HL-60 (cell line): ENCODE data around the gene KRTAP21-1.

Experiments used
- DNase-seq, 2 experiments: peaks; one replicate each; pipeline ENCODE4 v3.0.0-alpha.2; 2010 to 2020; ENCODE audit warnings: low read depth in 1 of 2, low spot score in 1 of 2
- H3K27ac ChIP-seq: fragments of 250-450 bp; sonication (Bioruptor Pico); replicated peaks from 2 replicates; pipeline ENCODE4 v1.5.1; 2020; ENCODE audit warnings: mild to moderate bottlenecking, moderate library complexity
- H3K27me3 ChIP-seq: fragments of 250-450 bp; sonication (Bioruptor Pico); 2 replicates; pipeline ENCODE4 v1.5.1; 2021; ENCODE audit warnings: mild to moderate bottlenecking, moderate library complexity; ENCODE audit not compliant: insufficient read depth, poor library complexity, severe bottlenecking
- H3K4me3 ChIP-seq: replicated peaks from 2 replicates; pipeline ENCODE4 v1.5.1; 2011; ENCODE audit warnings: mild to moderate bottlenecking, control low read depth, low read length; ENCODE audit not compliant: insufficient read depth
- CTCF ChIP-seq: IDR thresholded peaks from one replicate; pipeline ENCODE4 v1.5.1; 2011; ENCODE audit warnings: low read length, control low read depth, inconsistent platforms; ENCODE audit not compliant: insufficient read depth
- GABPA ChIP-seq: IDR thresholded peaks from 2 replicates; pipeline ENCODE4 v1.6.1; 2012; ENCODE audit warnings: low read depth
- POLR2AphosphoS5 ChIP-seq: IDR thresholded peaks from 2 replicates; pipeline ENCODE4 v1.6.1; 2012; ENCODE audit warnings: low read depth
- REST ChIP-seq: IDR thresholded peaks from 2 replicates; pipeline ENCODE4 v1.6.1; 2012; ENCODE audit warnings: low read depth; ENCODE audit not compliant: insufficient replicate concordance
- SPI1 ChIP-seq: IDR thresholded peaks from 2 replicates; pipeline ENCODE4 v1.6.1; 2012; ENCODE audit warnings: low read depth, mild to moderate bottlenecking, borderline replicate concordance

The KRTAP21-1 gene

GRCh38 chr21:30747159-30747558 lies 8.1 kb downstream of the KRTAP21-1 start, which contains the start of gene KRTAP21-2:
TSS of gene KRTAP21-2 (minus strand) at chr21:30747259. CDS start at chr21:30747202, 57 bp downstream.
- no peaks in the 10 kb centered on the region for H3K27me3 ChIP-seq
- DNase-seq, result no peak
- no peak within 1 kb of the TSS for H3K27ac ChIP-seq
- TF ChIP-seq REST (no peak), POLR2AphosphoS5 (no peak), CTCF (no peak), SPI1 (no peak), GABPA (no peak)
- H3K4me3 ChIP-seq, result no peak within 1 kb of the TSS

- DNase-seq, result no peak
- Histone ChIP-seq H3K27me3 (no peaks in the 10 kb centered on the region), H3K27ac (no peak overlapping the region), H3K4me3 (no peak overlapping the region)
- no peak for TF ChIP-seq SPI1
- no peak for TF ChIP-seq POLR2AphosphoS5
- TF ChIP-seq REST, result no peak
- no peak for TF ChIP-seq CTCF
Observed at GRCh38 chr21:30740462-30740861, 14.8 kb downstream of the KRTAP21-1 start.

GRCh38 chr21:30733026-30733425 lies 22.2 kb downstream of the KRTAP21-1 start:
- DNase-seq, result no peak
- no peak for TF ChIP-seq GABPA
- TF ChIP-seq POLR2AphosphoS5, result no peak
- no peak for TF ChIP-seq REST
- no peak for TF ChIP-seq SPI1
- TF ChIP-seq CTCF, result no peak
- Histone ChIP-seq H3K27ac (no peak overlapping the region), H3K4me3 (no peak overlapping the region), H3K27me3 (no peaks in the 10 kb centered on the region)
